ENCODE results near the gene RAB43. TPM values are rescaled to one million over a fixed set of nuclear protein-coding genes. Genes with fewer than 3 reads are reported as not detected.

Gene RAB43
- total RNA-seq, 1 donor from 2014 or later: 0.36 TPM

DNA sequence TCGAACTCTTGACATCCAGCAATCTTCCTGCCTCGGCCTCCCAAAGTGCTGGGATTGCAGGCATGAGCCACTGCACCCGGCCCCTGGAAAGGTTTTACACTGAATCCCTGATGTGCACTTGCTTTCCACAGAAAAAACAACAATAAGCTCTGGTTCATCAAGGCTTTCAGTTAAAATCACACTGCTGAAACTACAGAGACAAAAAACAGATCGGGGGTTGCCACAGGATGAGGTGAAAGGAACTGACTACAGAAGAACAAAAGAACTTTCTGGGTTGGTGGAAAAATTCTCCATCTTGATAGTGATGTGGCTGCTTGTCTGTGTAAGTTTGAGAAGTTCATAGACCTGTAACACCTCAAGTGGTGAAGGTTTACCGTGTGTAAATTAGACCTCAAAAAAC is 2.9 kb downstream of the RAB43 start:
- peaks cover 35% of the 10 kb centered on the region for H3K4me1 ChIP-seq
- H3K4me2 ChIP-seq: peak overlapping the region; percentile 95
- H3K27ac ChIP-seq: no peak overlapping the region
- H3K36me3 Mint-ChIP-seq: peaks cover 2% of the 10 kb centered on the region
- TF ChIP-seq, protein P1, sequence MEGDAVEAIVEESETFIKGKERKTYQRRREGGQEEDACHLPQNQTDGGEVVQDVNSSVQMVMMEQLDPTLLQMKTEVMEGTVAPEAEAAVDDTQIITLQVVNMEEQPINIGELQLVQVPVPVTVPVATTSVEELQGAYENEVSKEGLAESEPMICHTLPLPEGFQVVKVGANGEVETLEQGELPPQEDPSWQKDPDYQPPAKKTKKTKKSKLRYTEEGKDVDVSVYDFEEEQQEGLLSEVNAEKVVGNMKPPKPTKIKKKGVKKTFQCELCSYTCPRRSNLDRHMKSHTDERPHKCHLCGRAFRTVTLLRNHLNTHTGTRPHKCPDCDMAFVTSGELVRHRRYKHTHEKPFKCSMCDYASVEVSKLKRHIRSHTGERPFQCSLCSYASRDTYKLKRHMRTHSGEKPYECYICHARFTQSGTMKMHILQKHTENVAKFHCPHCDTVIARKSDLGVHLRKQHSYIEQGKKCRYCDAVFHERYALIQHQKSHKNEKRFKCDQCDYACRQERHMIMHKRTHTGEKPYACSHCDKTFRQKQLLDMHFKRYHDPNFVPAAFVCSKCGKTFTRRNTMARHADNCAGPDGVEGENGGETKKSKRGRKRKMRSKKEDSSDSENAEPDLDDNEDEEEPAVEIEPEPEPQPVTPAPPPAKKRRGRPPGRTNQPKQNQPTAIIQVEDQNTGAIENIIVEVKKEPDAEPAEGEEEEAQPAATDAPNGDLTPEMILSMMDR (IDR thresholded peaks at IDR 0.05): no peak
- H3K27ac Mint-ChIP-seq: no peak overlapping the region
- H3K4me3 Mint-ChIP-seq: peak overlapping the region; percentile 85
- H3F3A ChIP-seq (ENCODE audit: low read depth): peaks cover 16% of the 10 kb centered on the region
- H3K9ac ChIP-seq: no peak overlapping the region
- H4K20me1 ChIP-seq (ENCODE audit: low read depth): peaks cover 30% of the 10 kb centered on the region
- no peak overlapping the region for H2AFZ ChIP-seq (replicated peaks)
- H3K27me3 Mint-ChIP-seq (ENCODE audit: insufficient read depth, low read depth): no peaks in the 10 kb centered on the region
- H3K27me3 ChIP-seq: no peaks in the 10 kb centered on the region
- peaks cover 31% of the 10 kb centered on the region for H3K79me2 ChIP-seq (ENCODE audit: low read depth)
- no peaks in the 10 kb centered on the region for H3K36me3 ChIP-seq
- H3K9me3 ChIP-seq (ENCODE audit: low read depth): no peaks in the 10 kb centered on the region
- no peak for DNase-seq (ENCODE audit: low spot score)
- H3K9me3 Mint-ChIP-seq: no peaks in the 10 kb centered on the region
- H3K4me1 Mint-ChIP-seq: peaks cover 41% of the 10 kb centered on the region
- no peak overlapping the region for H3K4me3 ChIP-seq

DNA sequence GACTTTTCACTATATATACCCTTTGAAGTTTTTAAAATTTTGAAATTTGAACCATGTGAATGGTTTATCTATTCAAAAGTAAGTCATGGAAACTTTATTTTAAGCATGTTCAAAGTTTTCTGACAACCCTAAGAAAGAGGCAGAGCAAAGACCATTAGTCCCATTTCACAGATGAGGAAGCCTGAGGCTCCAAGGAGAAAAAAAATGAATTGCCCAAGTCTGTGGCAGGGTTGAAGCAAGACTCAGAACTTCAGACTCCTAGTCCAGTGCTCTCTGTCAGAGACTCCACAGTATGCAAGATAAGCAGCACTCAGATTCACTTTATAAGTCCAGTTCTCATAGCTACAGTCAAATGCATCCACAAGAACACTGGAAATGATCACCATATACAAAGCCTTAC is 4.5 kb downstream of the RAB43 start:
- Histone ChIP-seq H3K4me2 (no peak overlapping the region), H3K27ac (no peak overlapping the region), H3K4me3 (no peak overlapping the region), H3F3A (ENCODE audit: low read depth) (peaks cover 6% of the 10 kb centered on the region), H3K27me3 (no peaks in the 10 kb centered on the region), H4K20me1 (ENCODE audit: low read depth) (peaks cover 30% of the 10 kb centered on the region), H2AFZ (replicated peaks) (no peak overlapping the region), H3K9me3 (ENCODE audit: low read depth) (no peaks in the 10 kb centered on the region), H3K9ac (no peak overlapping the region), H3K36me3 (no peaks in the 10 kb centered on the region), H3K79me2 (ENCODE audit: low read depth) (peaks cover 31% of the 10 kb centered on the region), H3K4me1 (peaks cover 35% of the 10 kb centered on the region)
- Mint-ChIP-seq H3K4me1 (peaks cover 41% of the 10 kb centered on the region), H3K27ac (no peak overlapping the region), H3K27me3 (ENCODE audit: insufficient read depth, low read depth) (no peaks in the 10 kb centered on the region), H3K36me3 (peaks cover 2% of the 10 kb centered on the region), H3K9me3 (no peaks in the 10 kb centered on the region), H3K4me3 (no peak overlapping the region)
- DNase-seq (ENCODE audit: low spot score): no peak
- TF ChIP-seq EZH2phosphoT487 (IDR thresholded peaks at IDR 0.05) (no peak), EZH2 (IDR thresholded peaks at IDR 0.05) (no peak)
- TF ChIP-seq, protein P1 (IDR thresholded peaks at IDR 0.05): no peak

DNA sequence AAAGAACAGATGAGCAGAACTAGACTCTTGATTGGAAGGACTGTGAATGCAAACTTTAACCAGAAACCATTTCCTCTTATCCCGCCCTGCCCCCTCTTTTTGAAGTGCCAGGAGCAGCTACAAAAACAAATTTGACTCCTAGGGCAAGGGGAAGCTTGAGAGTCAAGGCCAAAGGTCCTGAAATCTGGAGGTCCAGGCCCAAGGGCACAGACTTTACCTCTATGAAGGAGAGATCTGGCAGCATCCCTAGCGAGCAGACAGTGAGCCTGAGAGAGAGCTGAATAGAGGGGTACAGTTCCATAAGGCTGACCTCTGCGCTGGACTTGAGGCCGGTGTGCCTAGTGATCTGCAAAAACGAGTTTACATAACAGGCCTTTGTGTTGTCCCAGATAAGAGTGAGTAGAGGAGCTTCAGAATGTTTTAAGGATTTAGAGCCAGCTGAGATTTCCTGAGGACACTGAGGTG is 5.1 kb downstream of the RAB43 start:
- no peak for TF ChIP-seq EZH2phosphoT487 (IDR thresholded peaks at IDR 0.05)
- TF ChIP-seq, protein P1 (IDR thresholded peaks at IDR 0.05): no peak
- no peak for TF ChIP-seq EZH2 (IDR thresholded peaks at IDR 0.05)
- no peak overlapping the region for H3K4me2 ChIP-seq
- Mint-ChIP-seq H3K4me3 (no peak overlapping the region), H3K27ac (no peak overlapping the region), H3K36me3 (peaks cover 2% of the 10 kb centered on the region), H3K9me3 (no peaks in the 10 kb centered on the region), H3K27me3 (ENCODE audit: insufficient read depth, low read depth) (no peaks in the 10 kb centered on the region), H3K4me1 (peaks cover 41% of the 10 kb centered on the region)
- no peak overlapping the region for H2AFZ ChIP-seq (replicated peaks)
- H3F3A ChIP-seq (ENCODE audit: low read depth): peaks cover 6% of the 10 kb centered on the region
- H4K20me1 ChIP-seq (ENCODE audit: low read depth): peaks cover 30% of the 10 kb centered on the region
- no peaks in the 10 kb centered on the region for H3K9me3 ChIP-seq (ENCODE audit: low read depth)
- H3K79me2 ChIP-seq (ENCODE audit: low read depth): peaks cover 31% of the 10 kb centered on the region
- no peak overlapping the region for H3K9ac ChIP-seq
- no peaks in the 10 kb centered on the region for H3K27me3 ChIP-seq
- H3K36me3 ChIP-seq: no peaks in the 10 kb centered on the region
- no peak overlapping the region for H3K27ac ChIP-seq
- peak; percentile 22 for DNase-seq (ENCODE audit: low spot score)
- H3K4me1 ChIP-seq: peaks cover 35% of the 10 kb centered on the region
- no peak overlapping the region for H3K4me3 ChIP-seq
